GM20000 (cell line): ENCODE results near the gene ASIC3.
A peak's percentile ranks its signal among the peaks of the same experiment; 100 is the strongest.
"Not testable (repeated sequence)": the region's sequence is repeated elsewhere in the genome, so short reads cannot be mapped to it uniquely, and the experiment has no call there.

Experiments
- DNase-seq: peaks from one replicate; pipeline ENCODE4 v3.0.0; 2012; ENCODE audit warnings: low spot score
- CTCF ChIP-seq: IDR thresholded peaks from 2 replicates; pipeline ENCODE4 v1.5.1; 2012; ENCODE audit warnings: mild to moderate bottlenecking, control low read depth; ENCODE audit errors: extremely low read depth, missing control alignments

The ASIC3 gene

DNA sequence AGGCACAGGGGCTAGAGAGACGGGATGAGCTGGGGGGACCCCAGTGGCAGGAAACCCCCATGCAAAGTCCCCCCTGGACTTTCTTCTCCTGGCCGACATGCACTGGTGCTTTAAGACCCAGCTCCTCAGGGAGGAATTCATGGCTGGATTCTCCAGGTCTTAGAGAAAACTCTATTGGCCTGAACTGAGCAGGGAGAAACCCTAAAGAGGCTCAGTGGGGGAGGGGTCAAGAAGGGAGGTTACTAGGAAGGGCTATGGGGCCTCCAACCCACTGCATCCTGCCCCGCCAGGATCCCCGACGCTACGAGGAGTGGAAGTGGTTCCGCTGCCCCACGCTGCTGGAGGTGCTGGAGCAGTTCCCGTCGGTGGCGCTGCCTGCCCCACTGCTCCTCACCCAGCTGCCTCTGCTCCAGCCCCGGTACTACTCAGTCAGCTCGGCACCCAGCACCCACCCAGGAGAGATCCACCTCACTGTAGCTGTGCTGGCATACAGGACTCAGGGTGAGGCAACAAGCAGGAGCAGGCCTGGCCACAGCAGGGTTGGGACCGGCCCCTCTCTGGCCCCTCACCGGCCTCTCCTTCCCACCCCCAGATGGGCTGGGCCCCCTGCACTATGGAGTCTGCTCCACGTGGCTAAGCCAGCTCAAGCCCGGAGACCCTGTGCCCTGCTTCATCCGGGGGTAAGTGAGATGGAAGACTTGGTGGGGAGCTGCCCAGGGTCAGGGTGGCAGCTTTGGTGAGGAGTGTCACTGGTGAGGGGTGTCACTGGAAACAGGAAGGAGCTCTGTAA, 37.8 kb upstream of the ASIC3 start:
- no peak for TF ChIP-seq CTCF
- DNase-seq: no peak

GRCh38 chr7:151011097-151011409, 37.3 kb upstream of the ASIC3 start:
- TF ChIP-seq CTCF: no peak
- DNase-seq: no peak

- DNase-seq: not testable (repeated sequence)
Measured at GRCh38 chr7:151011616-151012015, 36.7 kb upstream of the ASIC3 start.

GRCh38 chr7:151012031-151012692, 36.2 kb upstream of the ASIC3 start:
- DNase-seq: no peak
- no peak for TF ChIP-seq CTCF

GRCh38 chr7:151012911-151013347, 35.4 kb upstream of the ASIC3 start:
- TF ChIP-seq CTCF: peak; percentile 41
- peak; percentile 68 for DNase-seq

DNA sequence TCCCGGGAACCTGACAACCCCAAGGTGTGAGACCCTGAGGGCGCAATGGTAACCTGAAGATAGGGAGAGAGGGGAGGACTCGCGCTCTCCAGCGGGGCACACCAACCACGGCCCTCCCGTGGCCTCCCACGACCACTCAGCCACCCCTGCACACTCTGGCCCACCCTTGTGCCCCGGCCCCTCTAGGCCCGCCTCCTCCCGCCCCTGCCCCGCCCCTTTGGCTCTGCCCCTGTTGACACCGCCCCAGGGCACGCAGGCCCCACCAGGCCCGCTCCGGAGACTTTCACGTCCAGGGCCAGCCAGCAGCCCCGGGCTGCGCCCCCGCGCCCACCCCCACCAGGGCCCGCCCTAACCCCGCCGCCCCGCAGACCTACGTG, 35.0 kb upstream of the ASIC3 start:
- TF ChIP-seq CTCF: no peak
- DNase-seq: no peak

GRCh38 chr7:151013733-151014497, 34.4 kb upstream of the ASIC3 start:
- no peak for TF ChIP-seq CTCF
- peak; percentile 87 for DNase-seq
